Endothelial cell of umbilical vein (primary cell): ENCODE data around the gene LTBP1. TPM values are rescaled to one million over a fixed set of nuclear protein-coding genes. Genes with fewer than 3 reads are reported as not detected.

Experiments
- BruUV-seq: library from RNA; stranded (reverse); fragments of 400-500 nt; replicated peaks from 2 replicates; lab custom pipeline; 2021; lab: Mats Ljungman, UMichigan
- CTCF ChIA-PET: fragments of 300-600, 350-600 bp; sonication (Branson Sonifier 250); formaldehyde crosslinking; loops from one replicate; lab custom pipeline; 2021; ENCODE audit warnings: antibody characterized with exemption, inconsistent platforms; lab: Charles Lee
- POLR2A ChIA-PET: fragments of 300-600, 350-600 bp; sonication (Branson Sonifier 250); formaldehyde crosslinking; loops from one replicate; lab custom pipeline; 2021; ENCODE audit warnings: antibody characterized with exemption, inconsistent platforms; lab: Charles Lee
- DNase-seq: peaks from one replicate; pipeline ENCODE4 v3.0.0-alpha.2; 2011; ENCODE audit warnings: low read depth, low spot score
- FAIRE-seq: peaks from 2 replicates; lab custom pipeline; 2011; peaks lifted over from hg19 to GRCh38; lab: Jason Lieb, UNC
- H2AFZ ChIP-seq: 2 replicates; pipeline ENCODE4 v1.6.0; 2012; ENCODE audit warnings: low read depth, low read length, control low read depth, inconsistent platforms
- H3K27ac ChIP-seq: 2 replicates; pipeline ENCODE4 v1.5.1; 2011; ENCODE audit warnings: low read depth, mild to moderate bottlenecking, control low read depth, low read length, moderate library complexity; ENCODE audit not compliant: insufficient read depth
- H3K27me3 ChIP-seq, 2 experiments: 2 replicates each; pipeline versions ENCODE4 v1.6.0 to v1.6.1; 2011; ENCODE audit warnings: low read length in 2 of 2, mixed read lengths in 1 of 2; ENCODE audit not compliant: control insufficient read depth in 2 of 2, insufficient read depth in 2 of 2
- H3K36me3 ChIP-seq, 2 experiments: 2 replicates in 1 of 2; 3 replicates in 1 of 2; pipeline ENCODE4 v1.5.1; 2011; ENCODE audit warnings: low read length in 2 of 2, mild to moderate bottlenecking in 1 of 2, moderate library complexity in 1 of 2; ENCODE audit not compliant: control insufficient read depth in 2 of 2, insufficient read depth in 2 of 2; ENCODE audit errors: extremely low read depth in 1 of 2
- H3K4me1 ChIP-seq: 3 replicates; pipeline ENCODE4 v1.5.1; 2011; ENCODE audit warnings: mild to moderate bottlenecking, low read length; ENCODE audit not compliant: control insufficient read depth, insufficient read depth; ENCODE audit errors: extremely low read depth
- H3K4me2 ChIP-seq: 2 replicates; pipeline ENCODE4 v1.6.1; 2011; ENCODE audit warnings: low read length, control low read depth, mixed read lengths; ENCODE audit not compliant: insufficient read depth
- H3K4me3 ChIP-seq, 3 experiments: fragments of 200-600 bp in 1 of 3; sonication (generic), shearing (Covaris generic) in 1 of 3; replicated peaks in 1 of 3; 2 replicates each; pipeline ENCODE4 v1.5.1; 2011 to 2016; ENCODE audit warnings: control low read depth in 3 of 3, low read length in 3 of 3, mild to moderate bottlenecking in 2 of 3, inconsistent platforms in 1 of 3, low read depth in 1 of 3, moderate library complexity in 1 of 3; ENCODE audit not compliant: insufficient read depth in 1 of 3
- H3K79me2 ChIP-seq: 2 replicates; pipeline ENCODE4 v1.6.0; 2012; ENCODE audit warnings: low read length, inconsistent platforms; ENCODE audit not compliant: control insufficient read depth, insufficient read depth
- H3K9ac ChIP-seq: replicated peaks from 2 replicates; pipeline ENCODE3; 2011; ENCODE audit warnings: low read length, control low read depth; ENCODE audit not compliant: insufficient read depth; ENCODE audit errors: extremely low read depth
- H3K9me1 ChIP-seq: replicated peaks from 3 replicates; pipeline ENCODE4 v1.6.0; 2011; ENCODE audit warnings: mild to moderate bottlenecking, low read length; ENCODE audit not compliant: control insufficient read depth, insufficient read depth; ENCODE audit errors: extremely low read depth
- H3K9me3 ChIP-seq: replicated peaks from 2 replicates; pipeline ENCODE4 v1.5.1; 2012; ENCODE audit warnings: low read length, inconsistent platforms; ENCODE audit not compliant: control insufficient read depth, insufficient read depth
- H4K20me1 ChIP-seq: replicated peaks from 2 replicates; pipeline ENCODE3; 2011; ENCODE audit warnings: mild to moderate bottlenecking, low read length; ENCODE audit not compliant: control insufficient read depth, insufficient read depth; ENCODE audit errors: extremely low read depth
- EZH2 ChIP-seq: IDR thresholded peaks from 2 replicates; pipeline ENCODE4 v1.6.1; 2012; ENCODE audit warnings: borderline replicate concordance, low read depth, mild to moderate bottlenecking, moderate library complexity, low read length, inconsistent platforms; ENCODE audit not compliant: severe bottlenecking
- FOS ChIP-seq: IDR thresholded peaks from 2 replicates; pipeline ENCODE4 v1.6.1; 2011; ENCODE audit warnings: mild to moderate bottlenecking, low read length, moderate library complexity, borderline replicate concordance; ENCODE audit not compliant: insufficient read depth
- GATA2 ChIP-seq: IDR thresholded peaks from 2 replicates; pipeline ENCODE4 v1.7.0; 2011; ENCODE audit warnings: low read depth, mild to moderate bottlenecking, moderate library complexity, mixed read lengths, low read length; ENCODE audit not compliant: insufficient read length, insufficient read depth
- JUN ChIP-seq: IDR thresholded peaks from 2 replicates; pipeline ENCODE4 v1.6.1; 2011; ENCODE audit warnings: borderline replicate concordance, low read depth; ENCODE audit not compliant: insufficient read length, insufficient read depth
- MYC ChIP-seq: IDR thresholded peaks from one replicate; pipeline ENCODE4 v1.6.1; 2011; ENCODE audit warnings: mild to moderate bottlenecking, low read depth, low read length
- POLR2A ChIP-seq: IDR thresholded peaks from 2 replicates; pipeline ENCODE4 v1.6.1; 2012; ENCODE audit warnings: low read depth, mild to moderate bottlenecking, control low read depth, low read length
- POLR2AphosphoS5 ChIP-seq: IDR thresholded peaks from 2 replicates; pipeline ENCODE4 v1.6.1; 2012; ENCODE audit warnings: low read depth, mild to moderate bottlenecking, control low read depth, low read length, moderate library complexity; ENCODE audit not compliant: insufficient read depth
- dilution Hi-C: fragments of 300-500 bp; cut with MboI; formaldehyde crosslinking; loops from one replicate; pipeline ENCODE4 v1.15.0; 2019; ENCODE audit warnings: low sequenced_read_pairs; ENCODE audit not compliant: extremely low pct_ligation_motif_present
- intact Hi-C: fragments of 100-400 bp; cut with micrococcal nuclease; formaldehyde crosslinking; loops from one replicate; pipeline ENCODE4 v1.10.0; 2022
- polyA plus RNA-seq, 4 experiments: library from polyadenylated mRNA; depleted of rRNA in 3 of 4; stranded (reverse) in 3 of 4; unstranded in 1 of 4; fragments of >200 nt; gene quantifications; 2 replicates each; pipeline versions ENCODE4 v1.2.1 to v1.2.3, GENCODE V29; 2011 to 2012; ENCODE audit warnings: missing spikeins in 1 of 4
- total RNA-seq: library from RNA; stranded (reverse); gene quantifications from 2 replicates; pipeline ENCODE4 v1.2.3, GENCODE V29; 2021
- TF ChIP-seq, protein P1 (sequence below), 2 donors: IDR thresholded peaks; 1 replicate in 1 of 2; 2 replicates in 1 of 2; pipeline ENCODE4 v1.5.1; 2011; ENCODE audit warnings: low read length in 2 of 2, mild to moderate bottlenecking in 2 of 2, moderate library complexity in 2 of 2, control low read depth in 1 of 2, inconsistent platforms in 1 of 2, low read depth in 1 of 2; ENCODE audit not compliant: insufficient read depth in 1 of 2; ENCODE audit errors: extremely low read depth in 1 of 2
- TF ChIP-seq, protein P2 (sequence below): IDR thresholded peaks from 2 replicates; pipeline ENCODE4 v1.6.1; 2011; ENCODE audit not compliant: insufficient read depth, insufficient read length

LTBP1 gene
- total and polyA plus RNA-seq, 2 donors (not counting 3 experiments of a cell fraction or from before 2014, with no cell fraction given): 57.4 to 68.2 TPM

DNA sequence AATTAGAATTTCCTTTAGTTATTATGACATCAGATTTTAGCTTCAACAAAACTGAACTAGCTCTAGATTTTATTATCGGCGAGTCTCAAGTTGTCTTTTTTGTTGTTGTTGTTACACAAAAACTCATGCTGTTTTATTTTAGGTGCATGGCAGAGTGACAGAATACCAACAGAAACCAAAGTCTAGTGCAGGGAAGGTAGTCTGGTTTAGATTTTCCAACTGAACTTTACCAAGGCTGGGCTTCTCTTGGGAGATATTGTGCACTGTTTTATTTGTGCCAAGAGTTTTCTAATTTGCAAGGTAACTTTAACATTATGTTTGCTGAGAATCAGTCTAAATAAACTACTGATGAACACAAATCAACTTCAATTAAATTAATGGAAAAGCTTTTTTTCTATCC lies 486.1 kb downstream of the LTBP1 start:
- dilution Hi-C loops (no loop called here), intact Hi-C loops (loop anchor here (10.0 kb wide), 1 partner anchor 878 kb away; no protein-coding TSS in a partner anchor)
- no peaks in the 10 kb centered on the region for H4K20me1 ChIP-seq
- no peaks in the 10 kb centered on the region for H3K9me1 ChIP-seq
- FAIRE-seq (no peak), DNase-seq (no peak)
- peaks cover 19% of the 10 kb centered on the region for H3K4me1 ChIP-seq
- H3K4me3 ChIP-seq: no peak overlapping the region
- H3K27me3 ChIP-seq: peaks cover 0 to 4% of the 10 kb centered on the region in 2 experiments
- H3K9ac ChIP-seq: no peak overlapping the region
- no peak overlapping the region for H3K27ac ChIP-seq
- POLR2A ChIA-PET: no interaction called here
- CTCF ChIA-PET: interaction anchor here (0.9 to 3.8 kb wide), 5 partner anchors 9 to 150 kb away, joined by 5 to 20 read pairs (median 8); no protein-coding TSS in a partner anchor
- H2AFZ ChIP-seq: no peak overlapping the region
- no peaks in the 10 kb centered on the region for H3K9me3 ChIP-seq
- no peak for TF ChIP-seq FOS
- TF ChIP-seq EZH2: no peak
- TF ChIP-seq POLR2AphosphoS5: no peak
- TF ChIP-seq, protein P1, sequence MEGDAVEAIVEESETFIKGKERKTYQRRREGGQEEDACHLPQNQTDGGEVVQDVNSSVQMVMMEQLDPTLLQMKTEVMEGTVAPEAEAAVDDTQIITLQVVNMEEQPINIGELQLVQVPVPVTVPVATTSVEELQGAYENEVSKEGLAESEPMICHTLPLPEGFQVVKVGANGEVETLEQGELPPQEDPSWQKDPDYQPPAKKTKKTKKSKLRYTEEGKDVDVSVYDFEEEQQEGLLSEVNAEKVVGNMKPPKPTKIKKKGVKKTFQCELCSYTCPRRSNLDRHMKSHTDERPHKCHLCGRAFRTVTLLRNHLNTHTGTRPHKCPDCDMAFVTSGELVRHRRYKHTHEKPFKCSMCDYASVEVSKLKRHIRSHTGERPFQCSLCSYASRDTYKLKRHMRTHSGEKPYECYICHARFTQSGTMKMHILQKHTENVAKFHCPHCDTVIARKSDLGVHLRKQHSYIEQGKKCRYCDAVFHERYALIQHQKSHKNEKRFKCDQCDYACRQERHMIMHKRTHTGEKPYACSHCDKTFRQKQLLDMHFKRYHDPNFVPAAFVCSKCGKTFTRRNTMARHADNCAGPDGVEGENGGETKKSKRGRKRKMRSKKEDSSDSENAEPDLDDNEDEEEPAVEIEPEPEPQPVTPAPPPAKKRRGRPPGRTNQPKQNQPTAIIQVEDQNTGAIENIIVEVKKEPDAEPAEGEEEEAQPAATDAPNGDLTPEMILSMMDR (IDR thresholded peaks at IDR 0.05; ENCODE audit: extremely low read depth in 1 of 2, insufficient read depth in 1 of 2, low read depth in 1 of 2, low read length in 2 of 2): no peak
- no peak for TF ChIP-seq GATA2
- TF ChIP-seq, protein P2, sequence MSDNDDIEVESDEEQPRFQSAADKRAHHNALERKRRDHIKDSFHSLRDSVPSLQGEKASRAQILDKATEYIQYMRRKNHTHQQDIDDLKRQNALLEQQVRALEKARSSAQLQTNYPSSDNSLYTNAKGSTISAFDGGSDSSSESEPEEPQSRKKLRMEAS: no peak
- no peak for TF ChIP-seq MYC
- no peak for TF ChIP-seq POLR2A
- TF ChIP-seq JUN: no peak
- H3K79me2 ChIP-seq: no peaks in the 10 kb centered on the region
- no peak overlapping the region for H3K4me2 ChIP-seq
- BruUV-seq: no TSS peak
- H3K36me3 ChIP-seq: no peaks in the 10 kb centered on the region
